Measurements from ENCODE around the gene TMEM43.

TMEM43 gene

GRCh38 chr3:14125193-14126016 lies 553 bp downstream of the TMEM43 start:
- no peak overlapping the region for H3K14ac ChIP-seq (ENCODE audit: low read length)
- no peak overlapping the region for H2BK15ac ChIP-seq (ENCODE audit: low read length)
- H3K27ac ChIP-seq (replicated peaks; ENCODE audit: low read length), result peak overlapping the region; percentile 43
- peaks cover 8 to 55% of the 10 kb centered on the region in 2 donors for H3K36me3 ChIP-seq (replicated peaks in 1 of 2; ENCODE audit: control insufficient read depth in 2 of 2, insufficient read depth in 2 of 2, low read length in 2 of 2)
- H2BK120ac ChIP-seq (ENCODE audit: low read depth, low read length), result no peak overlapping the region
- no peak overlapping the region for H4K8ac ChIP-seq (ENCODE audit: low read depth, low read length)
- peak; percentile 67 for DNase-seq (ENCODE audit: low spot score)
- H3K4ac ChIP-seq (ENCODE audit: low read length), result no peak overlapping the region
- peak overlapping the region; percentile 86 for H3K9ac ChIP-seq (ENCODE audit: low read depth, low read length, poor library complexity)
- H3K18ac ChIP-seq (ENCODE audit: low read length), result peak overlapping the region; percentile 92
- peaks cover 2% of the 10 kb centered on the region for H3K79me1 ChIP-seq (ENCODE audit: low read depth, low read length)
- no CpG with 5 or more reads among the region's 44 CpGs for WGBS, 2 donors (ENCODE audit: extremely low coverage in 2 of 2, insufficient read length in 2 of 2, insufficient replicate concordance in 1 of 2)
- no peak overlapping the region for H4K91ac ChIP-seq (ENCODE audit: low read depth, low read length, poor library complexity)
- no peaks in the 10 kb centered on the region for H3K27me3 ChIP-seq (ENCODE audit: control insufficient read depth in 3 of 3, insufficient read depth in 3 of 3, low read depth in 1 of 3, low read length in 3 of 3)
- peaks cover 7 to 12% of the 10 kb centered on the region in 2 donors for H3K4me1 ChIP-seq (ENCODE audit: control insufficient read depth in 2 of 2, insufficient read depth in 1 of 2, low read depth in 1 of 2, low read length in 2 of 2)
- H3K4me2 ChIP-seq (ENCODE audit: insufficient read depth, low read length, poor library complexity, severe bottlenecking), result peak overlapping the region; percentile 80
- H3K23ac ChIP-seq (ENCODE audit: low read depth, low read length, poor library complexity), result peak overlapping the region; percentile 82
- H2BK12ac ChIP-seq (ENCODE audit: low read length), result no peak overlapping the region
- peak overlapping the region; percentile 88 to 90 for H3K4me3 ChIP-seq (ENCODE audit: low read length in 2 of 2)
- H2AK5ac ChIP-seq (ENCODE audit: low read depth, low read length), result peak overlapping the region; percentile 59
- peak overlapping the region; percentile 99 for H2AFZ ChIP-seq (ENCODE audit: low read length)
- peaks cover 0 to 10% of the 10 kb centered on the region in 2 donors for H3K9me3 ChIP-seq (replicated peaks in 1 of 2; ENCODE audit: control insufficient read depth in 2 of 2, insufficient read depth in 1 of 2, low read depth in 1 of 2, low read length in 2 of 2)
- peak overlapping the region; percentile 16 for H2BK5ac ChIP-seq (ENCODE audit: low read length)

GRCh38 chr3:14126017-14126886 lies 1.4 kb downstream of the TMEM43 start:
- H4K91ac ChIP-seq (ENCODE audit: low read depth, low read length, poor library complexity), result no peak overlapping the region
- no peaks in the 10 kb centered on the region for H3K27me3 ChIP-seq (ENCODE audit: control insufficient read depth in 3 of 3, insufficient read depth in 3 of 3, low read depth in 1 of 3, low read length in 3 of 3)
- H3K4me3 ChIP-seq (ENCODE audit: low read length in 2 of 2), result peak overlapping the region; percentile 88 to 90
- peaks cover 0 to 10% of the 10 kb centered on the region in 2 donors for H3K9me3 ChIP-seq (replicated peaks in 1 of 2; ENCODE audit: control insufficient read depth in 2 of 2, insufficient read depth in 1 of 2, low read depth in 1 of 2, low read length in 2 of 2)
- H3K4me2 ChIP-seq (ENCODE audit: insufficient read depth, low read length, poor library complexity, severe bottlenecking), result peak overlapping the region; percentile 80
- H2BK12ac ChIP-seq (ENCODE audit: low read length), result no peak overlapping the region
- no peak overlapping the region for H3K18ac ChIP-seq (ENCODE audit: low read length)
- H3K9ac ChIP-seq (ENCODE audit: low read depth, low read length, poor library complexity), result peak overlapping the region; percentile 56
- H2BK120ac ChIP-seq (ENCODE audit: low read depth, low read length), result no peak overlapping the region
- H3K4me1 ChIP-seq (ENCODE audit: control insufficient read depth in 2 of 2, insufficient read depth in 1 of 2, low read depth in 1 of 2, low read length in 2 of 2), result peaks cover 7 to 12% of the 10 kb centered on the region in 2 donors
- H2AFZ ChIP-seq (ENCODE audit: low read length), result peak overlapping the region; percentile 99
- H3K4ac ChIP-seq (ENCODE audit: low read length), result no peak overlapping the region
- H3K36me3 ChIP-seq (replicated peaks in 1 of 2; ENCODE audit: control insufficient read depth in 2 of 2, insufficient read depth in 2 of 2, low read length in 2 of 2), result peaks cover 16 to 61% of the 10 kb centered on the region in 2 donors
- H2AK5ac ChIP-seq (ENCODE audit: low read depth, low read length), result no peak overlapping the region
- H3K27ac ChIP-seq (replicated peaks; ENCODE audit: low read length), result no peak overlapping the region
- no peak overlapping the region for H3K23ac ChIP-seq (ENCODE audit: low read depth, low read length, poor library complexity)
- no CpG with 5 or more reads among the region's 11 CpGs for WGBS, 2 donors (ENCODE audit: extremely low coverage in 2 of 2, insufficient read length in 2 of 2, insufficient replicate concordance in 1 of 2)
- H3K79me1 ChIP-seq (ENCODE audit: low read depth, low read length), result peaks cover 2% of the 10 kb centered on the region
- H3K14ac ChIP-seq (ENCODE audit: low read length), result no peak overlapping the region
- no peak overlapping the region for H4K8ac ChIP-seq (ENCODE audit: low read depth, low read length)
- no peak for DNase-seq (ENCODE audit: low spot score)
- no peak overlapping the region for H2BK5ac ChIP-seq (ENCODE audit: low read length)
- no peak overlapping the region for H2BK15ac ChIP-seq (ENCODE audit: low read length)

- Histone ChIP-seq H3K36me3 (replicated peaks in 1 of 2; ENCODE audit: control insufficient read depth in 2 of 2, insufficient read depth in 2 of 2, low read length in 2 of 2) (peaks cover 23 to 61% of the 10 kb centered on the region in 2 donors), H3K14ac (ENCODE audit: low read length) (no peak overlapping the region), H2BK120ac (ENCODE audit: low read depth, low read length) (no peak overlapping the region), H2BK5ac (ENCODE audit: low read length) (no peak overlapping the region), H3K18ac (ENCODE audit: low read length) (no peak overlapping the region), H3K27me3 (ENCODE audit: control insufficient read depth in 3 of 3, insufficient read depth in 3 of 3, low read depth in 1 of 3, low read length in 3 of 3) (no peaks in the 10 kb centered on the region), H4K8ac (ENCODE audit: low read depth, low read length) (no peak overlapping the region), H3K9ac (ENCODE audit: low read depth, low read length, poor library complexity) (no peak overlapping the region), H2AK5ac (ENCODE audit: low read depth, low read length) (no peak overlapping the region), H3K4ac (ENCODE audit: low read length) (no peak overlapping the region), H3K79me1 (ENCODE audit: low read depth, low read length) (peaks cover 2% of the 10 kb centered on the region), H3K9me3 (replicated peaks in 1 of 2; ENCODE audit: control insufficient read depth in 2 of 2, insufficient read depth in 1 of 2, low read depth in 1 of 2, low read length in 2 of 2) (peaks cover 0 to 10% of the 10 kb centered on the region in 2 donors), H2BK12ac (ENCODE audit: low read length) (no peak overlapping the region), H3K23ac (ENCODE audit: low read depth, low read length, poor library complexity) (no peak overlapping the region), H4K91ac (ENCODE audit: low read depth, low read length, poor library complexity) (no peak overlapping the region), H3K4me3 (ENCODE audit: low read length in 2 of 2) (peak overlapping the region in 1 of 2 donors; percentile 88), H3K27ac (replicated peaks; ENCODE audit: low read length) (no peak overlapping the region), H2AFZ (ENCODE audit: low read length) (no peak overlapping the region), H2BK15ac (ENCODE audit: low read length) (no peak overlapping the region), H3K4me1 (ENCODE audit: control insufficient read depth in 2 of 2, insufficient read depth in 1 of 2, low read depth in 1 of 2, low read length in 2 of 2) (peaks cover 7 to 12% of the 10 kb centered on the region in 2 donors), H3K4me2 (ENCODE audit: insufficient read depth, low read length, poor library complexity, severe bottlenecking) (no peak overlapping the region)
- DNase-seq (ENCODE audit: low spot score), result no peak
- WGBS, 2 donors (ENCODE audit: extremely low coverage in 2 of 2, insufficient read length in 2 of 2, insufficient replicate concordance in 1 of 2), result no CpG with 5 or more reads among the region's 5 CpGs
Measured at GRCh38 chr3:14126887-14127505, 2.1 kb downstream of the TMEM43 start.

All from neuronal stem cell (in vitro differentiated cells).